NOMO-1 (cell line): ENCODE results near the gene ARID4B.
A peak's percentile ranks its signal among the peaks of the same experiment; 100 is the strongest.
"Not testable (repeated sequence)": the region's sequence is repeated elsewhere in the genome, so short reads cannot be mapped to it uniquely, and the experiment has no call there.

Experiments used
- DNase-seq, 2 experiments: peaks; one replicate each; lab custom pipeline; 2025; ENCODE audit not compliant: unreplicated experiment in 2 of 2; lab: John Stamatoyannopoulos, UW

Gene ARID4B

DNA sequence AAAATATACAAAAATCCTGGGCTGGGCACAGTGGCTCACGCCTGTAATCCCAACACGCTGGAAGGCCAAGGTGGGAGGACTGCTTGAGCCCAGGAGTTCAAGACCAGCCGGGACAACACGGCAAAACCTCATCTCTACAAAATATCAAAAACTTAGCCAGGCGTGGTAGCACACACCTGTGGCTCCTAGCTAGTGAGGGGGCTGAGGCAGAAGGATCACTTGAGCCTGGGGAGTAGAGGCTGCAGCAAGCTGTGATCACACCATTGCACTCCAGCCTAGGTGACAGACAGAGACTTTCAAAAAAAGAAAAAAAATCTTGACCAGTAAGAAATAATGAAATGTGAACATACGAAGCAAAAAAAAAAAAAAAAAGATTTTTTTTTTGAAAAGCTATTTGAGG lies 52.1 kb downstream of the ARID4B start:
- no peak for DNase-seq

DNA sequence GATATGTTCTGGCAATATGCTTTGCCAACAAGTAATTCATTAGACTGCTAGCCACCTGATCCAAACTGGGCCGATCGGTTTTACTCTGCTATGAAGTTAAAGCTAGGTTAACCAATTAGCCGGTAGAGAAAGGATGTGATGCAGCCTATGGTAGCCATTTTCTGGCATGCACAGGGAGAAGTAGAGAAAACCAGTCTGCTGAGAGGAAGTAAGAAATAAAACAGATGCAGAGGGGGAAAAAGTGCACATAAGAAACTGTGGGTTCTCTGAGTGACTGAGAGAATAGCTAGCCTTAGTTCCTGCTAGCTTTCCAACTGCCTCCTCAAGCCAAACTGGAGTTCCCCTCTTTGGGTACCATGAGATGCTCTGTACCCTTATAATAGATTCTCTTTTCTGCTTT lies 52.8 kb downstream of the ARID4B start:
- peak; percentile 43 to 75 for DNase-seq

DNA sequence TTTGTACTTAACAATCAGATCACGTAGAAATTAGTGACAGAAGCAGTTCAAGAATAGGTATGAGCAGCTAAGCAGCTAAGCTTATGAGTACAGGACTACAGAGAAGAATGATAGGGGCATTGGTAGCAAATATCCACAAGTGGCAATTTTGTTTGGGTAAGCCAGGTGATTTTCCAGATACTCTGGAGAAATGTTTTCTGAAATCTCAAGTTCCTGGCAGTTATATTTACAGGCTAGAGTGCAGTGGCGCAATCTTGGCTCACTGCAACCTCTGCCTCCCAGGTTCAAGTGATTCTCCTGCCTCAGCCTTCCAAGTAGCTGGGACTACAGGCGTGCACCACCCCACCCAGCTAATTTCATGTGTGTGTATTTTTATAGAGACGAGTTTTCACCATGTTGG lies 55.1 kb downstream of the ARID4B start:
- no peak for DNase-seq

DNA sequence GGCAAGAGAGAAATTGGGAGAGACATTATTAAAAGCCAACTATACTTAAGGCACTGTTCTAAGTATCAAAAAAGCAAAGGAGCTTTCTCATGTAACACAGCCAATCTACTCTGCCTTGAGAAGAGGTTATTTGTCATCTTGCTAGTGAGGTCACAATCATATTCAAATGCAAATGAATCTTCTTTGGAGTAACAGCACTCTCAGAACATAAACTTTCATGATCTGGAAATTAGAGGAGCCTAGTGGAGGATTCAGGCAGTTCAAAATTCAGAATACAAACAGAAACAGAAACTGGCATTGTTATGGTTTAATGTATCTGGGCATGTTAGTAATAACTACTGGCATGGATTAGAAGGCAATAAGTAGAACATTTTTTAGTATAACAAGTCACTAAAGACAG lies 57.4 kb downstream of the ARID4B start:
- DNase-seq = no peak

DNA sequence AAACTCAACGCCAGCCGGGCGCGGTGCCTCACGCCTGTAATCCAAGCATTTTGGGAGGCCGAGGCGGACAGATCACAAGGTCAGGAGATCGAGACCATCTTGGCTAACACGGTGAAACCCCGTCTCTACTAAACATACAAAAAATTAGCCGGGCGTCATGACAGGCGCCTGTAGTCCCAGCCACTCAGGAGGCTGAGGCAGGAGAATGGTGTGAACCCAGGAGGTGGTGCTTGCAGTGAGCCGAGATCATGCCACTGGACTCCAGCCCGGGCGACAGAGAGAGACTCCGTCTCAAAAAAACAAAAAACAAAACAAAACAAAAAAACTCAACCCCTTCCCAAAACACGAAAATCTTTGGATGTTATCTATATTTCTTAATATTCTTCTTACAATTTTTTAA lies 58.0 kb downstream of the ARID4B start:
- not testable (repeated sequence) for DNase-seq

DNA sequence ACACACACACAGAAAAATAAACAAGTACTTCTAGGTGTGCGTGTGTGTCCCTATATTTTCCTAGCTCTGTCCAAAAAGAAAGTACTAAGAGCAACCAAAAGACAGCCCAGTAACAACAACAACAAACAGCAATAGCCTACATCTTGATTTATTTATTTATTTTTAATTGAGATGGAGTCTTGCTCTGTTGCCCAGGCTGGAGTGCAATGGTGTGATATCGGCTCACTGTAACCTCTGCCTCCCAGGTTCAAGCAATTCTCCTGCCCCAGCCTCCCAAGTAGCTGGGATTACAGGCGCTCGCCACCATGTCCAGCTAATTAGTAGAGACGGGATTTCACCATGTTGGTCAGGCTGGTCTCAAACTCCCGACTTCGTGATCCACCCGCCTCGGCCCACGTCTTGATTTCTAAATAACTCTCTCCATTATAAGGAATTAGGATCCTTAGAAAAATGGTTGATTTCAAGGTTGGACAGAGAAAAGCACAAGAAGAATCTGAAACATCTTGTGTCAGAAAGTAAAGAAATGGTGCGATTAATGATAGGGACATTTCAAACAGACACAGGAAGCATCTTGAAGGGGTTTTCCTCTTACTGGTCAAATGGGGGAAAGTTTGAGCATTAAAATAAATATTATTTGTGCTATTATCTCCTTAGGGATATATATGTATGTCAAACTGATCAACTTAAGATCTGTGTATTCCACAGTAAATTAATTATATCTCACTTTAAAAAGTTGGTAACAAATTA lies 59.4 kb downstream of the ARID4B start:
- no peak for DNase-seq

DNA sequence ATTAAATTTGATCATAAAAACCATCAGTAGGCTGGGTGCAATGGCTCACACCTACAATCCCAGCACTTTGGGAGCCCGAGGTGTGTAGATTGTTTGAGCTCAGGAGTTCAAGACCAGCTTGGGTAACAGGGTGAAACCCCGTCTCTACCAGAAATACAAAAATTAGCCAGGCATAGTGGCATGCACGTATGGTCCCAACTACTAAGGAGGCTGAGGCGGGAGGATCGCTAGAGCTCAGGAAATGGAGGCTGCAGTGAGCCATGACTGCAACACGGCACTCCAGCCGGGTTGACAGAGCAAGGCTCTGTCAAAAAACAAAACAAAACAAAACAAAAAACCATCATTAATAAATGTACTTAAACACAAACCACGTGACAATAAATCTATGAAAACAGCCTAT lies 61.0 kb downstream of the ARID4B start:
- DNase-seq = no peak

DNA sequence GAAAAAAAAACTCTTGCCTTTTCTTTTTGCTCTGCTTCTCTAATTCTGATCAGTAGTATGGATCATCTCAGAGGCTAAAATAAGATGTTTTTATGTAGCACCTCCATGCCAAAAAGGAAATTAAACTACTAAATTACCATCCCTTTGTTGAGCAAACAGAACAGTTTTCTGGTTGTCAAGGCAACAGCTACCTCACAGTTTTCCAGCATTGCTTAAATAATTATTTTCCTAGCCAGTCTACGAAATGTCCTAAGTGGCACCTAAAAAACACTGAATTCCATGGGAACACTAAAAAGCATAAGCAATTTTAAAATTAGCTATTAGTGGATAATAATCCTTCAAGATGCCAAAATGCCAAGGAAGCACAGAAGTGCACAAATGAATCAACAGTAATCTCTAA lies 61.7 kb downstream of the ARID4B start:
- no peak for DNase-seq

DNA sequence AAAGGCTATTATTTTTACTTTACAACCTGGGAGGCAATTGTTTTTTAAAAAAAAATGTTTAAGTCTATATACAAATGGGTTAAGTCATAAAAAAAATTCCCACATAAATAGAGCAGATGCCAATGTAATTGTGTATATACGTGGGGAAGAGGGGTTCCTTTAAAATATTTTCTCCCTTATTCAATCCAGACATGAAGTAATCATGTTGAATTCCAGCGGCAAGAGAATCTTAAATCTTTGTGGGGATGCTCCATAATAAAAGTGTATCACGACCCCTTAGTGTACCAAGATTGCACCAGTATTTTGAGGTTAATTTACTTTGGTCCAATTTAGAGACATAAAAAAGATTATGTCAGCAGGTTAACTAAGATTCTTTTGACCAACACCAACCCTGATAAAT lies 62.1 kb downstream of the ARID4B start:
- no peak for DNase-seq

DNA sequence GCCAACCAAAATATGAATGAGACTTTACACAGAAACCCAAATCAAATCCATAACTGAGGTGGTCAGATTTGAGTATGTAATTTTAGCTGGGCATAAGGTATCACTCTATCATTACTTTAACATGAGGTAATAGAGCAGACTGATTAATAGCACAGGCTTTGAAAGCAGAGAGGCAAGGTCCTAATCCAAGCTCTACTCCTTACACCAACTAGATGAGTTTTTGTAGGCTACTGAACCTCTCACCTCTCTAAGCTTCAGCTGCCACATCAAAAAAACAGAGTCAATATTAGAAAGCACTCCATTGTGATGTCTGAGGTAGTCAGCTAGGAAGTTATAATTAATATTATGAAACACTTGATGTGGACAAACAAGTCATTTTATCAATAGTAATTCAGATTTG lies 63.7 kb downstream of the ARID4B start:
- DNase-seq = no peak

DNA sequence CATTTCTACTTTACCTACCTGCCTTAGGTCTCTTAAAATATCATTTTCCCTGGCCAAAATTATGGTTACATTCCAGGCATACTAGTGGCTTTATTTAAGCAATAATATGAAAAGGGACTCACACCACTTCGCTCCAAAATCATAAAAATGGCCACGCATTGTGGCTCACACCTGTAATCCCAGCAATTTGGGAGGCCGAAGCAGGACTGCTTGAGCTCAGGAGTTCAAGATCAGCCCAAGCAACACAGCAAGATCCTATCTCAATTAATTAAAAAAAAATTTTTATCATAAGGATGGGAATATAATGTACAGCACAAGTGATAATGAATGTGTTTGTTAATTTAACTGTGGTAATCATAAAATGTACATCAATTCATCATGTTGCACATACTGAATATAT lies 65.4 kb downstream of the ARID4B start:
- no peak for DNase-seq

DNA sequence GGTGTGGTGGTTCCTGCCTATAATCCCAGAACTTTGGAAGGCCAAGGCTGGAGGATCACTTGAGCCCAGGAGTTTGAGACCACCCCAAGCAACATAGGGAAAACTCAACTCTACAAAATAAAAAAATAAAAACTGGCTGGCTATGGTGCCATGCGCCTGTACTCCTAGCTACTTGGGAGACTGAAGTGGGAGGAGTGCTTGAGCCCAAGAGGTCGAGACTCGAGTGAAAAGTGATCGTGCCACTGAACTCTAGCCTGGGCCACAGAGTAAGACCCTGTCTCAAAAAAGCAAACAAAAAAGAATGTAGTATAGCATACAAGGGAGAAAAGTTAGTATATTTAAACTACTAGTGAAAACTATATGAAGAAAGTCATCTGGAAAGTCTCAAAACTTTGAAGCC lies 66.7 kb downstream of the ARID4B start:
- DNase-seq = no peak

DNA sequence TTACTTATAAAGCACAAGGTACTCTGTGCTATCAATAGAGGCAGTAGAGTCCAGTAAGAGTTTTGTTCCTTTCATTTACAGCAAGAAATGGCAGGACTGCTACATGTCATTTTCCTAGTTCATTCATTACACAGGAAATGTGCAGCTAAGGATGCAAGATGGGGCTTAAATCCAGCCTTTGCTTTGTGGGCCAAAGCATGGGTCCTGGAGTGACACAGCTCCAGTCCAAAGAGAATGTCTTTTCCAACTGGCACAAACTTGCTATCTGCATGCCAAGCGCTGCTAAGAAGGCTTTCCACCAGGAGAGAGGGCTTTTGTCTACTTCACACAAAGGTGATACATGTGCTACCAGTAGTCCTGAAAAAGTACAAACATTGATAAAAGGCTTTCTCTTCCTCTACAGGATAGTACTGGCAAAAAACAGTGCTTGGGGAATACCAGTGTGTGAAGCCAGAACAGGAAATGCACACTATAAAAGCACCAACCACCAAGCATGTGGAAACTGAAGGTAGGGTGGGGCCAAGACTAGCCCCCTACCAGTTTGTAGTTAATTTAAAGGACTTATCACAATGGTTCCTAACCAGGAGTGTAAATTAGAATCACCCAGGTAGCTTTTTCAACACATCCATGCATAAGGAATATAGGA lies 68.7 kb downstream of the ARID4B start:
- no peak for DNase-seq

DNA sequence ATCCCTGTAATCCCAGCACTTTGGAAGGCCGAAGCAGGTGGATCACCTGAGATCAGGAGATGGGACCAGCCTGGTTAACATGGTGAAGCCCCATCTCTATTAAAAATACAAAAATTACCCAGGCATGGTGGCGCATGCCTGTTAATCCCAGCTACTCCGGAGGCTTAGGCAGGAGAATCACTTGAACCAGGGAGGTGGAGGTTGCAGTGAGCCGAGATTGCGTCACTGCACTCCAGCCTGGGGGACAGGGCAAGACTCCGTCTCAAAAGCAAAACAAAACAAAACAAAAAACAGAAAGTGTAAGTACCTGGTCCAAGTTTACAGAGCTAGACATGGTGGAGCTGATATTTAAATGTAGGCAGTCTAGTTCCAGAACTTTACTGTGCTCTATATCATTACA lies 69.9 kb downstream of the ARID4B start:
- DNase-seq = not testable (repeated sequence)

DNA sequence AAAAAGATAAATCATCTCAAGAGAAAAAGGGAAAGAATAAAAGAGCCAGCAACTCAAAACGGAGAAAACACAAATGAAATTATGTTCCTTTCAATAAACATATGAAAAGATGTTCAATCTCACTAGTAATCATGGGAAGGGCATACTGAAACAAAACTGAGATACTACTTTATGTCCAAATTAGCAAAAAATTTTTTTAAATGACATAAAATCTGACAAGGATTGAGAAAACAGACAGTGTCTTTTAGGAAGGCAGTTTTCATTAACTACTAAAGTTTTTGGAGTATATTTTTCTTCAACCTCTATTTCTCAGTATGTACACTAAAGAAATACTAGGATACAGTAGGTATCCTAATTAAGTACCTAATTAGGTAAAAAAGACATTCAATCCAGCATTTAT lies 73.3 kb downstream of the ARID4B start:
- no peak for DNase-seq

DNA sequence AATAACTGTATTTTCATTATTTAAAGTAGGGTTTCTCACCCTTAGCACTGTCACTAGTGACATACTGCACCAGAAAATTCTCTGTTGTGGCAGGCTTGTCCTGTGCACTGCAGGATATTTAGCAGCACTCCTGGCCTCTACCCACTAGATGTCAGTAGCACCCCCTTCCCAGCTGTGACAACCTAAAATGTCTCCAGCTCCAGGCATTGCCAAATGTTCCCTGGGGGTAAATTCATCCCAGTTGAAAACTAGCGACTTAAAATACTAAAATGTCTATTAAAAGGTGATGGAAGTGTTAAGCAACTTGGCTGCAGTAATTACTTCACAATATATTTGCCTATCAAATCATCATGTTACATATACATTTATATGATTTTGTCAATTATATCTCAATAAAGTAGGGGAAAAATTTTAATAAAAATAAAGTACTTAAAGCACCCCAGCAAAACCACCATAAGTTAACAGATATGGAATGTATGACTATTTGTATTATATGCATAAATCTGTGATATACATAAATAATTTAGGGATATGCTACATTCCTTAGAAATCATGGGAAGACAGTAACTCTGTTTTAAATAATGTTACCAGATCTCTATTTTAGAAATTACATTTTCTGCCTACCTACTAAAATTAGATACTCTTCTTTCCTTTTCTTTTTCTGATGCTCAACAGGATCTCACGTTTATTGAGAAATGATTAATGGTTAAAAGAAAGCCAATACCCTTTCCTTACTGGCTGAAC lies 74.6 kb downstream of the ARID4B start:
- DNase-seq = peak; percentile 4 to 25

DNA sequence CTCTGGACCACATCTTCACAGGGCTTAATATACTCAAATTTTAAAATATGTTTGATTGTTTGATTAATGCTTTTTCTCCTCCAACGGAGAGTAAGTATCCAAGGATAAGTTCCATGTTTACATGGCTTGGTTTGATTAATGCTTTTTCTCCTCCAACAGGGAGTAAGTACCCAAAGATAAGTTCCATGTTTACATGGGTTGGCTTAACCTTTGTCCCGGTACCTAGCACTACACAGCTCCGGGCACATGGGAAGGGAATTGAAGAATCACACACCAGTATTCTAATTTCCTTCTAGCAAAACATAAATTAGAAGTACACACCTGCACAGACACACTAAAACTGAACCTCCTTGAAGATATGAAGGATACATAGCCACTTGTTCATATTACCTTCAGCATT lies 77.5 kb downstream of the ARID4B start:
- DNase-seq = no peak

DNA sequence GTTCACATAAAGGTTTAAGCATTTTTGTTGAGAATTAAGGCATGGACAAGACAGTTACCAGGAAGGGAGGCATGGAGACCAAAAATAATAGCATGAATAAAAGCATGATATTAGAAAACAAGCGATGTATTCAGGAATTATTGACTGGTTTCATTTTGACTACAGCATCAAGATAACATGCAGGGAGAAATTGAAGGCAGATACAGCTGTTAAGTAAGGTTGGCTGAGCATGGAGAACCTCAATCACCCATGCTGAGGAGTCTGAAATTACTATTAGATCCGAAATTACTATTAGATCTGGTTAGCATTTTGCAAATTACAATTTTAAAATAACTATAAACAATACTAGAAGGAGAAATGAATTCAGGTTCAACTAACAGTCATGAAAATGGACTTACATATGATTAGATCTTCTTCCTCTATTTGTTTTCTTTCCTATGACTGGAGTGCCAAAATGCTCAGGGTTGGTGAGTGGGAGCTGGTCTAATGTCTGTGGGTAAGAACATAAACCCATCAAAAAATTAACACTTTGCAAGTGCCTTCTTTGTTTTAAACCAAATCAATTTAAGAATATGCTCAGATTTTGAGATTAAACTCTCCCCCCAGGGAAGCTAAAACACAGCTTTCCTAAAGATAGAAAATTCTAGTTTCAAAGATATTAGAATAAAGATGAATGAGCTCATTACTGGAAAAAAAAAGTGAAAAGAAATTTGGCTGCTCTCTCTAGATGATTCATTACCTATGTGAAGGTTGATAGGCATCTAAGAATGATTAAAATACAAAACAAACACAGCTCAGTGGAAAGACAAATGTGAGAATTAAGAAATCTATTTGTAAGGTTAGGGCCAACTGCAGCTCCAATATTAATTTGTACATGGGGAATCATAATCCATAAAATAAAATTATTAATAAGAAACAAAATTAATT lies 81.7 kb downstream of the ARID4B start:
- DNase-seq = no peak

DNA sequence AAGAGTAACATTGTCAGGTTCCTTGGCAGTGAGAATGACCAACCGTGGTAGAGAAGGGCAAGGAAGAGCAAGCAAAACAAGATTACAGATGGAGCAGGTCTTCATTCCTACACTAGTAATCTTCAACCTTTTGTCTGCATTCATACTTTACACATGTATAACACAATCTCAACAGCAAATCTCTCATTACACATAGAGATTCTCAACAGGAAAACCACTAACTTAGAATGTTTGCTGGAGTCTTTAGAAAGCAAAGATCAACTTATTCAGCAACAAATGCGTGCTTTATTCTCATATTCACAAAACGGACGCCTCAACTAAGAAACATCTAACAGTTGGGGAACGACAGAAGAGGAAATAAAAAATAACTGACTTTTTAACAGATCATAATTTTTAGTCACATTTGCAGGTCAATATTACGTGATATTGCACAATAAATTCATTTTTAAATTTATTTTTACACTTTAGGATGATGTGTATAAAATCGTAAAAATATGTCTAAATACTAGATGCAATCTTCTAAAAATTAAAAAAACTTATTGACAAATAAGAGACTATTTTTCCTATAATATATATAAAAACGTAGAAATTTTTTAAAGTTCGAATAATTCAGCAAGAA lies 82.9 kb downstream of the ARID4B start:
- no peak for DNase-seq

DNA sequence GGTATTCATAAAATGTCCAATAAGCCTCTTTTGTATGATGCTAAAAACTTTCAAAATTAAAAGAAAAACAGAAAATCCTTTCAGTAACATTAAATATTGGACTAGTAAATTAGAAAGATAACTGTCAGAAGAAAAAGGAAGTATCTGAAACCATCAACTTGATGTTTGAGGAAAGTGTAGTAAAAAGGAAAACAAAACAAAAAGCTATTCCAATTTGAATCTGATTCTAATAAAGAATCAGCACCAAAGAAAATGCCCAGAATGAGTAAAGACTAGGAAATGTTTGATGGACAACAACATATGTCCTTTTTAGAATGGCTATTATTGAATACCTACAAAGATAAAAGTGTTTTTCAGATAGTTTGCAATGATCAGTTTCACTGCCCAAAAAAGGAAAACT lies 87.0 kb downstream of the ARID4B start:
- no peak for DNase-seq
